ENCODE results near the gene DUSP3.

DNA sequence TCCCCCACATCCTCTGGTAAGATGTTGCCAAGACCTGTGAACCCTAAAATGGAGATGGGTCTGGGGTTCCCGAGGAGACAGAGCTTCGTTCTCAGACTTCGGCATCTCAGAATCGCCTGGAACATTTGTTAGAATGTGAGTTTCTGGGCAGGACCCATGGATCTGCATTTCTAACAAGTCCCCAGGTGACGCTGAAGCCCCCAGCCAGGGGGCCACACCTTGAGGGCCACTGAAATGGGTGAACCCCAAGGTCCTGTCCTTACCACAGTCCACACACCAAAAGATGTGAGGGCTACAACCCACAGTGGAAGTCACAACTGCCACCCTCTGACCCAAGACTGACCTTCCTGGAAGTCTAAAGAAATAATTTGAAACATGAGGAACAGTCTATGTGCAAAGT is 40.2 kb upstream of the DUSP3 start:
- TF ChIP-seq, protein P1, sequence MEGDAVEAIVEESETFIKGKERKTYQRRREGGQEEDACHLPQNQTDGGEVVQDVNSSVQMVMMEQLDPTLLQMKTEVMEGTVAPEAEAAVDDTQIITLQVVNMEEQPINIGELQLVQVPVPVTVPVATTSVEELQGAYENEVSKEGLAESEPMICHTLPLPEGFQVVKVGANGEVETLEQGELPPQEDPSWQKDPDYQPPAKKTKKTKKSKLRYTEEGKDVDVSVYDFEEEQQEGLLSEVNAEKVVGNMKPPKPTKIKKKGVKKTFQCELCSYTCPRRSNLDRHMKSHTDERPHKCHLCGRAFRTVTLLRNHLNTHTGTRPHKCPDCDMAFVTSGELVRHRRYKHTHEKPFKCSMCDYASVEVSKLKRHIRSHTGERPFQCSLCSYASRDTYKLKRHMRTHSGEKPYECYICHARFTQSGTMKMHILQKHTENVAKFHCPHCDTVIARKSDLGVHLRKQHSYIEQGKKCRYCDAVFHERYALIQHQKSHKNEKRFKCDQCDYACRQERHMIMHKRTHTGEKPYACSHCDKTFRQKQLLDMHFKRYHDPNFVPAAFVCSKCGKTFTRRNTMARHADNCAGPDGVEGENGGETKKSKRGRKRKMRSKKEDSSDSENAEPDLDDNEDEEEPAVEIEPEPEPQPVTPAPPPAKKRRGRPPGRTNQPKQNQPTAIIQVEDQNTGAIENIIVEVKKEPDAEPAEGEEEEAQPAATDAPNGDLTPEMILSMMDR (IDR thresholded peaks at IDR 0.05), result no peak
- TF ChIP-seq EP300 (IDR thresholded peaks at IDR 0.05), result no peak

All from tibial nerve (tissue), 4 donors.